HG02678 (cell line): Measurements from ENCODE around the gene ADIRF.
"Not testable (repeated sequence)": the region's sequence is repeated elsewhere in the genome, so short reads cannot be mapped to it uniquely, and the experiment has no call there.

Source experiments
- ATAC-seq: cut with Tn5 transposase; IDR thresholded peaks from one replicate; pipeline ENCODE4 v1.9.1; 2021; ENCODE audit warnings: mild to moderate bottlenecking, moderate library complexity; ENCODE audit not compliant: unreplicated experiment

Gene ADIRF

GRCh38 chr10:86968271-86968993 is at the start of gene ADIRF:
Gene ADIRF, plus strand, starts transcription at chr10:86968482. Its CDS starts 63 bp downstream, at chr10:86968545.
- ATAC-seq, result no peak

GRCh38 chr10:86922553-86922961 is 45.7 kb upstream of the ADIRF start:
- no peak for ATAC-seq

GRCh38 chr10:86929468-86930380 is 38.6 kb upstream of the ADIRF start:
- ATAC-seq, result no peak

- no peak for ATAC-seq
These were observed 36.4 kb upstream of the ADIRF start for GRCh38 chr10:86931872-86932271.

- no peak for ATAC-seq
These were observed 35.6 kb upstream of the ADIRF start for GRCh38 chr10:86932674-86933073.

GRCh38 chr10:86934162-86934711 is 34.0 kb upstream of the ADIRF start:
- not testable (repeated sequence) for ATAC-seq

- ATAC-seq, result no peak
These were observed 31.4 kb upstream of the ADIRF start for GRCh38 chr10:86936661-86937501.

GRCh38 chr10:86937502-86938154 is 30.7 kb upstream of the ADIRF start:
- ATAC-seq, result no peak

GRCh38 chr10:86938260-86938659 is 30.0 kb upstream of the ADIRF start:
- ATAC-seq, result no peak

GRCh38 chr10:86940076-86940475 is 28.2 kb upstream of the ADIRF start:
- not testable (repeated sequence) for ATAC-seq

- no peak for ATAC-seq
These were observed 27.6 kb upstream of the ADIRF start for GRCh38 chr10:86940677-86941076.

- ATAC-seq, result no peak
These were observed 26.9 kb upstream of the ADIRF start for GRCh38 chr10:86941426-86941825.

GRCh38 chr10:86941991-86942421 is 26.3 kb upstream of the ADIRF start:
- no peak for ATAC-seq

- ATAC-seq, result no peak
These were observed 25.6 kb upstream of the ADIRF start for GRCh38 chr10:86942441-86943315.

GRCh38 chr10:86943316-86944030 is 24.8 kb upstream of the ADIRF start:
- ATAC-seq, result no peak

- no peak for ATAC-seq
These were observed 24.3 kb upstream of the ADIRF start for GRCh38 chr10:86944031-86944419.

- no peak for ATAC-seq
These were observed 23.8 kb upstream of the ADIRF start for GRCh38 chr10:86944471-86944870.

- no peak for ATAC-seq
These were observed 23.4 kb upstream of the ADIRF start for GRCh38 chr10:86944907-86945306.
